Activated CD4-positive, alpha-beta T cell treated with anti-CD3 and anti-CD28 coated beads for 36 hours (primary cell): ENCODE results near the gene FCRL3. TPM values are rescaled to one million over a fixed set of nuclear protein-coding genes. Genes with fewer than 3 reads are reported as not detected.

Source experiments
- ATAC-seq: fragments of 200-7000 bp; cut with Tn5 transposase; one replicate; pipeline ENCODE4 v1.10.0; 2021; ENCODE audit warnings: mild to moderate bottlenecking, moderate library complexity
- CTCF ChIA-PET: fragments of 350-600 bp; sonication (Branson Sonifier 250); formaldehyde crosslinking; loops from one replicate; lab custom pipeline; 2021; ENCODE audit warnings: antibody characterized with exemption; lab: Charles Lee
- POLR2A ChIA-PET: fragments of 350-600 bp; sonication (Branson Sonifier 250); formaldehyde crosslinking; loops from one replicate; lab custom pipeline; 2021; ENCODE audit warnings: antibody characterized with exemption, inconsistent platforms; lab: Charles Lee
- DNase-seq: peaks from one replicate; pipeline ENCODE4 v3.0.0-alpha.2; 2020
- H3K27ac Mint-ChIP-seq: one replicate; pipeline ENCODE4 v1.8.0; 2021; ENCODE audit warnings: mixed read lengths
- H3K27me3 Mint-ChIP-seq: one replicate; pipeline ENCODE4 v1.8.0; 2021; ENCODE audit warnings: mixed read lengths
- H3K36me3 Mint-ChIP-seq: one replicate; pipeline ENCODE4 v1.8.0; 2021; ENCODE audit warnings: low read depth, mixed read lengths
- H3K4me1 Mint-ChIP-seq: one replicate; pipeline ENCODE4 v1.8.0; 2021; ENCODE audit warnings: mixed read lengths
- H3K4me3 Mint-ChIP-seq: one replicate; pipeline ENCODE4 v1.8.0; 2021; ENCODE audit warnings: mild to moderate bottlenecking, moderate library complexity, mixed read lengths
- H3K9me3 Mint-ChIP-seq: one replicate; pipeline ENCODE4 v1.8.0; 2021; ENCODE audit warnings: low read depth, mixed read lengths
- intact Hi-C, 2 experiments: fragments of 100-400 bp; cut with DNase I in 1 of 2; cut with micrococcal nuclease in 1 of 2; formaldehyde crosslinking; loops; one replicate each; pipeline versions ENCODE4 v1.14.2 to v1.15.1; 2022 to 2024; cut with DNase I, micrococcal nuclease
- total RNA-seq, 2 experiments: library from RNA; stranded (reverse); gene quantifications; one replicate each; pipeline ENCODE4 v1.2.3, GENCODE V29; 2021

The FCRL3 gene
- total RNA-seq, 2 experiments from 2014 or later, result 1.1 to 1.2 TPM

GRCh38 chr1:157678721-157679120 lies 21.8 kb downstream of the FCRL3 start:
- intact Hi-C loops, result no loop called here
- ChIA-PET CTCF (no interaction called here), POLR2A (no interaction called here)
- peaks cover 12% of the 10 kb centered on the region for H3K27me3 Mint-ChIP-seq
- DNase-seq (no peak), ATAC-seq (no peak)
- H3K4me1 Mint-ChIP-seq, result no peaks in the 10 kb centered on the region
- H3K9me3 Mint-ChIP-seq, result peaks cover 5% of the 10 kb centered on the region
- H3K27ac Mint-ChIP-seq, result no peak overlapping the region
- no peaks in the 10 kb centered on the region for H3K36me3 Mint-ChIP-seq
- H3K4me3 Mint-ChIP-seq, result no peak overlapping the region

GRCh38 chr1:157673008-157673407 lies 27.6 kb downstream of the FCRL3 start:
- H3K4me3 Mint-ChIP-seq, result no peak overlapping the region
- ATAC-seq (no peak), DNase-seq (no peak)
- ChIA-PET POLR2A (no interaction called here), CTCF (no interaction called here)
- intact Hi-C loops, result no loop called here
- H3K36me3 Mint-ChIP-seq, result peaks cover 2% of the 10 kb centered on the region
- H3K9me3 Mint-ChIP-seq, result peaks cover 15% of the 10 kb centered on the region
- H3K27me3 Mint-ChIP-seq, result peaks cover 6% of the 10 kb centered on the region
- no peaks in the 10 kb centered on the region for H3K4me1 Mint-ChIP-seq
- no peak overlapping the region for H3K27ac Mint-ChIP-seq

- Mint-ChIP-seq H3K27me3 (peaks cover 6% of the 10 kb centered on the region), H3K36me3 (peaks cover 2% of the 10 kb centered on the region), H3K4me1 (no peaks in the 10 kb centered on the region), H3K9me3 (peaks cover 19% of the 10 kb centered on the region), H3K4me3 (no peak overlapping the region), H3K27ac (no peak overlapping the region)
- CTCF ChIA-PET, result no interaction called here
- DNase-seq, result no peak
- no peak for ATAC-seq
- intact Hi-C loops, result no loop called here
- POLR2A ChIA-PET, result no interaction called here
Measured at GRCh38 chr1:157671895-157672294, 28.7 kb downstream of the FCRL3 start.

GRCh38 chr1:157659576-157660247 lies 40.9 kb downstream of the FCRL3 start:
- ChIA-PET CTCF (no interaction called here), POLR2A (no interaction called here)
- Mint-ChIP-seq H3K4me3 (no peak overlapping the region), H3K36me3 (no peaks in the 10 kb centered on the region), H3K27me3 (peaks cover 10% of the 10 kb centered on the region), H3K27ac (no peak overlapping the region), H3K4me1 (no peaks in the 10 kb centered on the region), H3K9me3 (no peaks in the 10 kb centered on the region)
- intact Hi-C loops, result no loop called here
- ATAC-seq (no peak), DNase-seq (no peak)

- Mint-ChIP-seq H3K9me3 (no peaks in the 10 kb centered on the region), H3K27ac (no peak overlapping the region), H3K4me3 (no peak overlapping the region), H3K4me1 (no peaks in the 10 kb centered on the region), H3K36me3 (no peaks in the 10 kb centered on the region), H3K27me3 (peaks cover 10% of the 10 kb centered on the region)
- ChIA-PET POLR2A (no interaction called here), CTCF (no interaction called here)
- DNase-seq (no peak), ATAC-seq (no peak)
- intact Hi-C loops, result no loop called here
Measured at GRCh38 chr1:157658571-157658970, 42.0 kb downstream of the FCRL3 start.

GRCh38 chr1:157653494-157653873 lies 47.1 kb downstream of the FCRL3 start:
- CTCF ChIA-PET, result no interaction called here

GRCh38 chr1:157652859-157653493 lies 47.6 kb downstream of the FCRL3 start:
- no peaks in the 10 kb centered on the region for H3K9me3 Mint-ChIP-seq
- DNase-seq, result no peak
- H3K36me3 Mint-ChIP-seq, result no peaks in the 10 kb centered on the region
- intact Hi-C loops, result no loop called here
- H3K4me3 Mint-ChIP-seq, result no peak overlapping the region
- peak; percentile 42 for ATAC-seq
- H3K27ac Mint-ChIP-seq, result no peak overlapping the region
- ChIA-PET POLR2A (no interaction called here), CTCF (interaction anchor here (0.7 kb wide), 1 partner anchor 515 kb away, joined by 4 read pairs; no protein-coding TSS in a partner anchor)
- peaks cover 15% of the 10 kb centered on the region for H3K27me3 Mint-ChIP-seq
- peaks cover 2% of the 10 kb centered on the region for H3K4me1 Mint-ChIP-seq

More at GRCh38 chr1:157653494-157653873, 47.1 kb downstream of the FCRL3 start:
- Mint-ChIP-seq H3K36me3 (no peaks in the 10 kb centered on the region), H3K4me1 (peaks cover 2% of the 10 kb centered on the region), H3K27me3 (peaks cover 15% of the 10 kb centered on the region), H3K4me3 (no peak overlapping the region), H3K27ac (no peak overlapping the region), H3K9me3 (no peaks in the 10 kb centered on the region)
- DNase-seq (no peak), ATAC-seq (no peak)
- POLR2A ChIA-PET, result no interaction called here
- intact Hi-C loops, result no loop called here

- no peaks in the 10 kb centered on the region for H3K36me3 Mint-ChIP-seq
- H3K4me3 Mint-ChIP-seq, result no peak overlapping the region
- ATAC-seq (no peak), DNase-seq (no peak)
- CTCF ChIA-PET, result no interaction called here
- no peak overlapping the region for H3K27ac Mint-ChIP-seq
- POLR2A ChIA-PET, result no interaction called here
- intact Hi-C loops, result no loop called here
- H3K4me1 Mint-ChIP-seq, result peaks cover 2% of the 10 kb centered on the region
- peaks cover 11% of the 10 kb centered on the region for H3K27me3 Mint-ChIP-seq
- H3K9me3 Mint-ChIP-seq, result no peaks in the 10 kb centered on the region
Measured at GRCh38 chr1:157648317-157648716, 52.3 kb downstream of the FCRL3 start.

GRCh38 chr1:157646144-157646543 lies 54.4 kb downstream of the FCRL3 start:
- no peak for ATAC-seq
- intact Hi-C loops, result no loop called here
- H3K9me3 Mint-ChIP-seq, result no peaks in the 10 kb centered on the region
- POLR2A ChIA-PET, result no interaction called here
- H3K4me1 Mint-ChIP-seq, result no peaks in the 10 kb centered on the region
- H3K36me3 Mint-ChIP-seq, result no peaks in the 10 kb centered on the region
- no peak overlapping the region for H3K27ac Mint-ChIP-seq
- DNase-seq, result no peak
- peaks cover 2% of the 10 kb centered on the region for H3K27me3 Mint-ChIP-seq
- CTCF ChIA-PET, result interaction anchor here (0.6 kb wide), 1 partner anchor 103 kb away, joined by 3 read pairs; no protein-coding TSS in a partner anchor
- H3K4me3 Mint-ChIP-seq, result no peak overlapping the region

- Mint-ChIP-seq H3K4me1 (no peaks in the 10 kb centered on the region), H3K9me3 (no peaks in the 10 kb centered on the region), H3K36me3 (no peaks in the 10 kb centered on the region), H3K4me3 (no peak overlapping the region), H3K27me3 (peaks cover 2% of the 10 kb centered on the region), H3K27ac (no peak overlapping the region)
- DNase-seq (no peak), ATAC-seq (no peak)
- CTCF ChIA-PET, result no interaction called here
- intact Hi-C loops, result no loop called here
- POLR2A ChIA-PET, result no interaction called here
Measured at GRCh38 chr1:157641177-157641576, 59.4 kb downstream of the FCRL3 start.

GRCh38 chr1:157639800-157640199 lies 60.8 kb downstream of the FCRL3 start:
- Mint-ChIP-seq H3K9me3 (no peaks in the 10 kb centered on the region), H3K36me3 (no peaks in the 10 kb centered on the region), H3K4me3 (no peak overlapping the region), H3K4me1 (no peaks in the 10 kb centered on the region), H3K27ac (no peak overlapping the region), H3K27me3 (peaks cover 2% of the 10 kb centered on the region)
- ChIA-PET POLR2A (no interaction called here), CTCF (no interaction called here)
- ATAC-seq (no peak), DNase-seq (no peak)
- intact Hi-C loops, result no loop called here

GRCh38 chr1:157628773-157629172 lies 71.8 kb downstream of the FCRL3 start:
- no peak overlapping the region for H3K27ac Mint-ChIP-seq
- H3K4me1 Mint-ChIP-seq, result no peaks in the 10 kb centered on the region
- DNase-seq (no peak), ATAC-seq (no peak)
- no peaks in the 10 kb centered on the region for H3K36me3 Mint-ChIP-seq
- intact Hi-C loops, result no loop called here
- no peaks in the 10 kb centered on the region for H3K9me3 Mint-ChIP-seq
- CTCF ChIA-PET, result interaction anchor here (1.8 kb wide), 1 partner anchor 48 kb away, joined by 6 read pairs; no protein-coding TSS in a partner anchor
- no peak overlapping the region for H3K4me3 Mint-ChIP-seq
- H3K27me3 Mint-ChIP-seq, result peaks cover 20% of the 10 kb centered on the region
- POLR2A ChIA-PET, result no interaction called here
